Caco-2 (cell line): Measurements from ENCODE around the gene PTPDC1. TPM values are rescaled to one million over a fixed set of nuclear protein-coding genes. Genes with fewer than 3 reads are reported as not detected.

Source experiments
- BruUV-seq: library from RNA; stranded (reverse); fragments of 400-500 nt; replicated peaks from 2 replicates; lab custom pipeline; 2021; lab: Mats Ljungman, UMichigan
- CTCF ChIA-PET: fragments of 300-600 bp; sonication (Branson Sonifier 250); formaldehyde crosslinking; loops from one replicate; lab custom pipeline; 2022; ENCODE audit warnings: antibody characterized with exemption; lab: Charles Lee
- POLR2A ChIA-PET: fragments of 300-600 bp; sonication (Branson Sonifier 250); formaldehyde crosslinking; loops from one replicate; lab custom pipeline; 2022; ENCODE audit warnings: antibody characterized with exemption; lab: Charles Lee
- DNase-seq, 2 experiments: peaks; one replicate each; pipeline versions ENCODE4 v3.0.0 to v3.0.0-alpha.2; 2020 to 2022
- H3K27me3 ChIP-seq: replicated peaks from 2 replicates; pipeline ENCODE4 v1.6.0; 2011; ENCODE audit warnings: low read length; ENCODE audit not compliant: control insufficient read depth, insufficient read depth
- H3K36me3 ChIP-seq: 2 replicates; pipeline ENCODE4 v1.5.1; 2011; ENCODE audit warnings: low read length; ENCODE audit not compliant: control insufficient read depth, insufficient read depth
- H3K4me1 ChIP-seq: fragments of 250-450 bp; sonication (Bioruptor Pico); 2 replicates; pipeline ENCODE4 v1.5.1; 2020; ENCODE audit warnings: mild to moderate bottlenecking
- H3K4me3 ChIP-seq: 2 replicates; pipeline ENCODE4 v1.5.1; 2011; ENCODE audit warnings: low read depth, mild to moderate bottlenecking, control low read depth, low read length
- H3K9me3 ChIP-seq: fragments of 250-450 bp; sonication (Bioruptor Pico); 2 replicates; pipeline ENCODE4 v1.5.1; 2020; ENCODE audit warnings: mild to moderate bottlenecking, moderate library complexity
- H3K27ac Mint-ChIP-seq: one replicate; pipeline ENCODE4 v1.8.0; 2022; ENCODE audit warnings: mixed read lengths; ENCODE audit not compliant: unreplicated experiment
- H3K27me3 Mint-ChIP-seq: one replicate; pipeline ENCODE4 v1.8.0; 2022; ENCODE audit warnings: mixed read lengths; ENCODE audit not compliant: insufficient read depth, unreplicated experiment
- H3K36me3 Mint-ChIP-seq: one replicate; pipeline ENCODE4 v1.8.0; 2022; ENCODE audit warnings: mild to moderate bottlenecking, mixed read lengths; ENCODE audit not compliant: insufficient read depth, unreplicated experiment
- H3K4me1 Mint-ChIP-seq: one replicate; pipeline ENCODE4 v1.8.0; 2022; ENCODE audit warnings: low read depth, mixed read lengths; ENCODE audit not compliant: unreplicated experiment
- H3K4me3 Mint-ChIP-seq: one replicate; pipeline ENCODE4 v1.8.0; 2022; ENCODE audit warnings: mild to moderate bottlenecking, moderate library complexity, mixed read lengths; ENCODE audit not compliant: unreplicated experiment
- H3K9me3 Mint-ChIP-seq: one replicate; pipeline ENCODE4 v1.8.0; 2022; ENCODE audit warnings: mixed read lengths; ENCODE audit not compliant: unreplicated experiment
- intact Hi-C: fragments of 100-400 bp; cut with micrococcal nuclease; formaldehyde crosslinking; loops from one replicate; pipeline ENCODE4 v1.10.0; 2022; ENCODE audit not compliant: unreplicated experiment
- total RNA-seq: library from RNA; stranded (reverse); gene quantifications from 2 replicates; pipeline ENCODE4 v1.2.3, GENCODE V29; 2022
- TF ChIP-seq, protein P1 (sequence below), 2 experiments: fragments of 200-600 bp in 1 of 2; IDR thresholded peaks; 1 replicate in 1 of 2; 2 replicates in 1 of 2; pipeline versions ENCODE4 v1.5.1 to v1.8.0; 2011 to 2022; ENCODE audit warnings: antibody characterized with exemption in 1 of 2, control low read depth in 1 of 2, inconsistent platforms in 1 of 2, low read depth in 1 of 2, low read length in 1 of 2, mild to moderate bottlenecking in 1 of 2, moderate library complexity in 1 of 2; ENCODE audit not compliant: insufficient read depth in 1 of 2, severe bottlenecking in 1 of 2, unreplicated experiment in 1 of 2

Gene PTPDC1
- total RNA-seq, 1 experiment from 2014 or later: 5.9 TPM

DNA sequence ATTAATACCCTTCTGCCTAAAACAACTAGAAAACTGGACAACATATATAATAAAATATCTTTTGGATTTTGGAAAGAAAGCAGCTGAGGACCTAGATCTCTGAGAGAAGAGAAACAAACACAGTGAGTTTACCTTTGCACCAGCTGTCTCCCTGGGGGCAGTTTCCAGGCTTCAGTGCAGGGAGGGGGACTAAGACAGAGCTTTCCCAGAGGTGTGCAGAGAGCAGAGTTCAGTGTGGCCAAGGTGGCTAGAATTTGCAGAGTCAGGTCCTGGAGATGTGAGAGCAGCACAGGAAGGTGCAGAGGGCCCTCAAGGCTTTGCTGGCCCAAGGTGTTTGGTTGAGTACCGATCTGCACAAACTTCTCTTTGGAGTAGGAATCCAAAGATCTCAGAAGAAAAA lies 26.3 kb upstream of the PTPDC1 start:
- Mint-ChIP-seq H3K36me3 (peaks cover 7% of the 10 kb centered on the region), H3K27me3 (no peaks in the 10 kb centered on the region), H3K4me3 (no peak overlapping the region), H3K9me3 (peaks cover 10% of the 10 kb centered on the region), H3K27ac (no peak overlapping the region), H3K4me1 (no peaks in the 10 kb centered on the region)
- BruUV-seq: no TSS peak
- ChIA-PET POLR2A (no interaction called here), CTCF (no interaction called here)
- no peaks in the 10 kb centered on the region for H3K4me1 ChIP-seq
- DNase-seq: no peak
- H3K9me3 ChIP-seq: no peaks in the 10 kb centered on the region
- TF ChIP-seq, protein P1, sequence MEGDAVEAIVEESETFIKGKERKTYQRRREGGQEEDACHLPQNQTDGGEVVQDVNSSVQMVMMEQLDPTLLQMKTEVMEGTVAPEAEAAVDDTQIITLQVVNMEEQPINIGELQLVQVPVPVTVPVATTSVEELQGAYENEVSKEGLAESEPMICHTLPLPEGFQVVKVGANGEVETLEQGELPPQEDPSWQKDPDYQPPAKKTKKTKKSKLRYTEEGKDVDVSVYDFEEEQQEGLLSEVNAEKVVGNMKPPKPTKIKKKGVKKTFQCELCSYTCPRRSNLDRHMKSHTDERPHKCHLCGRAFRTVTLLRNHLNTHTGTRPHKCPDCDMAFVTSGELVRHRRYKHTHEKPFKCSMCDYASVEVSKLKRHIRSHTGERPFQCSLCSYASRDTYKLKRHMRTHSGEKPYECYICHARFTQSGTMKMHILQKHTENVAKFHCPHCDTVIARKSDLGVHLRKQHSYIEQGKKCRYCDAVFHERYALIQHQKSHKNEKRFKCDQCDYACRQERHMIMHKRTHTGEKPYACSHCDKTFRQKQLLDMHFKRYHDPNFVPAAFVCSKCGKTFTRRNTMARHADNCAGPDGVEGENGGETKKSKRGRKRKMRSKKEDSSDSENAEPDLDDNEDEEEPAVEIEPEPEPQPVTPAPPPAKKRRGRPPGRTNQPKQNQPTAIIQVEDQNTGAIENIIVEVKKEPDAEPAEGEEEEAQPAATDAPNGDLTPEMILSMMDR (IDR thresholded peaks at IDR 0.05; ENCODE audit: insufficient read depth in 1 of 2, low read depth in 1 of 2, low read length in 1 of 2, severe bottlenecking in 1 of 2, unreplicated experiment in 1 of 2): no peak
- H3K27me3 ChIP-seq: no peaks in the 10 kb centered on the region
- no peaks in the 10 kb centered on the region for H3K36me3 ChIP-seq
- no peak overlapping the region for H3K4me3 ChIP-seq
- intact Hi-C loops: no loop called here

DNA sequence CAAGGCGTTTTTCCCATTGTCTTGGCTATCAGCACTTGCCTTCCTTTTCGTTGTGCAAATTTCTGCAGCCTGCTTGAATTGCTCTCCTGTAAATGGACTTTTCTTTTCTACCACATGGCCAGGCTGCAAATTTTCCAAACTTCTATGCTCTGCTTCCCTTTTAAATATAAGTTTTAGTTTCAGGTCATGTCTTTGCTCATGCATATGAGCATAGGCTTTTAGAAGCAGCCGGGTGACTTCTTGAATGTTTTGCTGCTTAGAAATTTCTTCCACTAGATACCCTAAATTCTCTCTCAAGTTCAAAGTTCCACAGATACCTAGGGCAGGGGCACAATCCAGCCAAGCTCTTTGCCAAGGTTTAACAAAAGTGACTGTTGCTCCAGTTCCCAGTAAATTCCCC lies 22.4 kb upstream of the PTPDC1 start:
- intact Hi-C loops: no loop called here
- CTCF ChIA-PET: no interaction called here

DNA sequence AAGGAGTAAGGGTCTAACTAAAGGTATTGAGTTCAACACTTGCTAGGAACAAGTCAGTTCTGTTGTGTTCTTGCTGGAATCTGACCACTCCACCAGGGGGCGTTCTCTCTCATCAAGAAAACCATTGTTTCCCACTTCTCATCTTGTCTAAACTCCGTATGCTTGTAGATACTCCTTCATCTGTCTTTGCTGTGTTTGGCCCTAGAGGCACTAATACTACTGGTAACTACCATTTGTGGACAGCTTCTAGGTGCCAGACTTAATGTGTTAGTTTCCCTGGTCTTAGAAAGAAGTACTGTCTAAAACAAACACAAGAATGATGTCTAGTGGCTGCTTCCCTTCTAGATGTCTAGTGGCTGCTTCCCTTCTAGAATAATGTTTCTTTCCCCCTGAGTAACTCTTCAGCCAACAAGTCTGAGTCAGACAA lies 18.7 kb upstream of the PTPDC1 start:
- POLR2A ChIA-PET: no interaction called here
- Mint-ChIP-seq H3K4me1 (peaks cover 7% of the 10 kb centered on the region), H3K9me3 (peaks cover 10% of the 10 kb centered on the region), H3K27ac (no peak overlapping the region), H3K36me3 (no peaks in the 10 kb centered on the region), H3K4me3 (no peak overlapping the region), H3K27me3 (no peaks in the 10 kb centered on the region)
- DNase-seq: peak; percentile 53
- H3K4me3 ChIP-seq: no peak overlapping the region
- no peaks in the 10 kb centered on the region for H3K27me3 ChIP-seq
- H3K36me3 ChIP-seq: no peaks in the 10 kb centered on the region
- no TSS peak for BruUV-seq
- no peaks in the 10 kb centered on the region for H3K4me1 ChIP-seq
- CTCF ChIA-PET: interaction anchor here (1.7 kb wide), 1 partner anchor 148 kb away, joined by 6 read pairs; no protein-coding TSS in a partner anchor
- H3K9me3 ChIP-seq: no peaks in the 10 kb centered on the region
- intact Hi-C loops: loop anchor here (1.0 to 2.0 kb wide), 2 partner anchors 101 to 148 kb away; no protein-coding TSS in a partner anchor
- TF ChIP-seq, protein P1 (IDR thresholded peaks at IDR 0.05; ENCODE audit: insufficient read depth in 1 of 2, low read depth in 1 of 2, low read length in 1 of 2, severe bottlenecking in 1 of 2, unreplicated experiment in 1 of 2): peak; percentile 39 to 69

More for the DNA sequence above, 22.4 kb upstream of the PTPDC1 start:
- TF ChIP-seq, protein P1 (IDR thresholded peaks at IDR 0.05; ENCODE audit: insufficient read depth in 1 of 2, low read depth in 1 of 2, low read length in 1 of 2, severe bottlenecking in 1 of 2, unreplicated experiment in 1 of 2): no peak
- peaks cover 7% of the 10 kb centered on the region for H3K4me1 Mint-ChIP-seq
- H3K9me3 Mint-ChIP-seq: peaks cover 10% of the 10 kb centered on the region
- Histone ChIP-seq H3K36me3 (no peaks in the 10 kb centered on the region), H3K4me3 (no peak overlapping the region), H3K9me3 (no peaks in the 10 kb centered on the region), H3K4me1 (no peaks in the 10 kb centered on the region), H3K27me3 (no peaks in the 10 kb centered on the region)
- H3K27me3 Mint-ChIP-seq: no peaks in the 10 kb centered on the region
- peaks cover 7% of the 10 kb centered on the region for H3K36me3 Mint-ChIP-seq
- no TSS peak for BruUV-seq
- H3K4me3 Mint-ChIP-seq: no peak overlapping the region
- POLR2A ChIA-PET: no interaction called here
- H3K27ac Mint-ChIP-seq: no peak overlapping the region
- no peak for DNase-seq
